Loucy (cell line): Measurements from ENCODE around the gene SLC35F1.

Source experiments
- EZH2phosphoT487 ChIP-seq: fragments of 200-600 bp; IDR thresholded peaks from 2 replicates; pipeline ENCODE4 v1.6.1; 2018; ENCODE audit warnings: antibody characterized with exemption, mild to moderate bottlenecking, moderate library complexity, borderline replicate concordance
- TF ChIP-seq, protein P1 (sequence below): fragments of 200-600 bp; sonication (generic); conservative IDR thresholded peaks from 2 replicates; pipeline ENCODE4 v1.5.1; 2014; ENCODE audit warnings: mild to moderate bottlenecking, antibody characterized with exemption, low read length

DNA sequence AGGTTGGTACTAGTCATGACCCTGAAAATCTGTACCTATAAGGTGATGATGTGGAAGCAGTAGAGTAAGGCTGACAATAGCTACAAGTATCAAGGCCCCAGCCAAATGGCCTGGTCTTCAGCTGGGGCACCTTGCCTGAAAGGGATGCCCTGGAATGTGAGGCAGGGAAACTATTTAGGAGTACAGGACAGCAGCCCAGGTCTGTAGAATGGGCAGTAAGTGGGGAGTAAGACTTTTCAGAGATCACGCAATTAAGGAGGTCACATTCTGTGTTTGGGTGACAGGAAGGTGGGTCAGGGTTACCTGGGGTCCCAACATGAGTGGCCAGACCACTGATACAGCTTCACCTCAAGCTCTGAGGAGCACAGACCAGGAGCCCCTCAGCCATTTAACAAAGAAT is 9.4 kb downstream of the SLC35F1 start:
- TF ChIP-seq, protein P1, sequence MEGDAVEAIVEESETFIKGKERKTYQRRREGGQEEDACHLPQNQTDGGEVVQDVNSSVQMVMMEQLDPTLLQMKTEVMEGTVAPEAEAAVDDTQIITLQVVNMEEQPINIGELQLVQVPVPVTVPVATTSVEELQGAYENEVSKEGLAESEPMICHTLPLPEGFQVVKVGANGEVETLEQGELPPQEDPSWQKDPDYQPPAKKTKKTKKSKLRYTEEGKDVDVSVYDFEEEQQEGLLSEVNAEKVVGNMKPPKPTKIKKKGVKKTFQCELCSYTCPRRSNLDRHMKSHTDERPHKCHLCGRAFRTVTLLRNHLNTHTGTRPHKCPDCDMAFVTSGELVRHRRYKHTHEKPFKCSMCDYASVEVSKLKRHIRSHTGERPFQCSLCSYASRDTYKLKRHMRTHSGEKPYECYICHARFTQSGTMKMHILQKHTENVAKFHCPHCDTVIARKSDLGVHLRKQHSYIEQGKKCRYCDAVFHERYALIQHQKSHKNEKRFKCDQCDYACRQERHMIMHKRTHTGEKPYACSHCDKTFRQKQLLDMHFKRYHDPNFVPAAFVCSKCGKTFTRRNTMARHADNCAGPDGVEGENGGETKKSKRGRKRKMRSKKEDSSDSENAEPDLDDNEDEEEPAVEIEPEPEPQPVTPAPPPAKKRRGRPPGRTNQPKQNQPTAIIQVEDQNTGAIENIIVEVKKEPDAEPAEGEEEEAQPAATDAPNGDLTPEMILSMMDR: no peak
- no peak for TF ChIP-seq EZH2phosphoT487
